GF-D8 (cell line): ENCODE results near the gene ATG13.

Experiments used
- DNase-seq: peaks from one replicate; lab custom pipeline; 2025; lab: John Stamatoyannopoulos, UW

ATG13 gene

DNA sequence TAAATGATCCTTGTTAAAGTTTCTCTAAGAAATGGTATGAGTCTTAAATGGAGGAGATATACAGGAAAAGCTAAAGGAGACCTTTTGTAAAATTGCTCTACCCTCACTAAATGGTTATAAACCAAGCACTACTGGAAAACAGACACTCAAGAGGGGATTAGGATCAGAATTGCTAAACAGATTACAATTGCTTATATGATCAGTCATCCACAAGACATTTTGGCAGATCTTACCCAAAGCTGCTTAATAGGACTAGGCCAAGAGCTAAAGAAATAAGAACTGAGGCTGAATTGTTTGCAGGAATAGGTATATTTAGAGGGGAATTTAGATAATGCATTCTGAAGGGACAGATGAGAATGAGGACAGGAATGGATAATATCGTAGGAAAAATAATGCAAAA lies 9.8 kb upstream of the ATG13 start:
- DNase-seq: no peak

DNA sequence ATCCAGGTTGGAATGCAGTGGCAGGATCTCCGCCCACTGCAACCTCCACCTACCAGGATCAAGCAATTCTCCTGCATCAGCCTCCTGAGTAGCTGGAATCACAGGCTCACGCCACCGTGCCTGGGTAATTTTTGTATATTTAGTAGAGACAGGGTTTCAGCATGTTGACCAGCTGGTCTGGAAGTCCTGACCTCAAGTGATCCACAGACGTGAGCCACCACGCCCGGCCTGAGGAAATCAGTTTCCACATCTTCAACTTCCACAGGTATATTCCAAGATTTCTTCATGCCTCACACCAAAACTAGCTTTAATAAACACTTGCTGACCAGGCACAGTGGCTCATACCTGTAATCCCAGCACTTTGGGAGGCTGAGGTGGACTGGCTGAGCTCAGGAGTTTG lies 8.0 kb upstream of the ATG13 start:
- DNase-seq: no peak

DNA sequence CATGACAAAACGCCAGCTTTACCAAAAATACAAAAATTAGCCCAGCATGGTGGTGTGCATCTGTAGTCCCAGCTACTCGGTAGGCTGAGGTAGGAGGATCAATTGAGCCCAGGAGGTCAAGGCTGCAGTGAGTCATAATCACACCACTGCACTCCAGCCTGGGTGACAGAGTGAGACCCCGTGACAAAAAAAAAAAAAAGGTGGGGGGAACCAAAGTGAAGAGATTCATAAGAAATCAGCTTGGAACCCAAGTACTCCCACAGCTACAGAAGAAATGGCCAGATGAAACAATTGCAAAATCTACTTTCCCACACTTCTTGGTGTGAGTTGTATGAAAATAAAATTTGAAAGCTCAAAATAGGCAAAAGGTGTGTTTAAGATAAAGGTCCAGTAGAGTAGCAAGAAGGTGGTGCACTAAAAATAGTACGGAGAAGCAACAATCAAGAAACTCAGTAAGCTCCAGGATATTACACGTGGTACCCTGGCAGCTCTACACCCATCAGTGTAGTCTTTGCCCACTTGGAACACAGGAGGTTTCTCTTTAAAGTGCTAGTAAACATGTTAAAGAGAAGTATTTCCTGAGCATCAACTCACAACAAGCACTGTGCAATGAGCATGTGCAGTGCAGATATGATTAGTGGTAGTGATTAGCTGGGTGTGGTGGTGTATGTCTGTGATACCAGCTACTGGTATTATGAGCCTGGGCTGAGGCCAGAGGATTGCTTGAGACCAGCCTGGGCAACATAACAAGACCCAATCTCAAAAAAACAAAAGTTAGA lies 5.6 kb upstream of the ATG13 start:
- DNase-seq: no peak

DNA sequence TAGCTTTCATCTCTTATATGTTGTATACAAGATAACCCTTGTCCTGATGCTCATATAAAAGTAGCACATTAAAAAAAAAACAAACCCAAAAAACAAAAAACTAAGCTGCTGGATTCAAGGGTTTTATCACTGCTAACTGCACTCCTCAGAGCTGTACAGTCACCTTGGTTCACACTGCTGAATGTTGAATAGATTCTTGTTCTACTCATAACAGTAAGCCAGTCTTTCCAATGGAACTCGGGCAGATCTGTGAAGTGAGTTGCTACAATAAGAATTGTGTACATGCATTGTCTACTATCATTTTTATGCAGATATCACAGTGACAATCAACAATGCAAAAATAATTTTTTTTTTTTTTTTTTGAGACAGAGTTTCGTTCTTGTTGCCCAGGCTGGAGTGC lies 5.0 kb upstream of the ATG13 start:
- no peak for DNase-seq

DNA sequence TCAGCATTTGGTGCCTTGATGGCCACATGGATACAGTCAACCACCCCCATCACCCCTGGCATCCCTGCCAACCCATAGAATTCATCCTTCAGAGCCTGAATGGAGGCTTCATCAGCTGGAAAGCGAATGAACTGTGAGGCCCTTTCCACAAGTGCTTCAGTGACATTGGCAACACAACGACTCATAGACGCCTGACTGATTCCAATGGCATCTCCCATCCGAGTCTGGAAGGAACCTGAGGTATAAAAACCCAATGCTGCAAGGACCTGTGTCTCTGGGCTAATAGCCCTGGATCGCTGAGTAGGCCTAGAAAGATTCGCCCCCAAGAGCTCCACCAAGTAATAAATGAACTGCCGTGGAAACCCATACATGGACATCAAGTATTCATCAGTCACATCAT lies 1.6 kb upstream of the ATG13 start:
- no peak for DNase-seq

DNA sequence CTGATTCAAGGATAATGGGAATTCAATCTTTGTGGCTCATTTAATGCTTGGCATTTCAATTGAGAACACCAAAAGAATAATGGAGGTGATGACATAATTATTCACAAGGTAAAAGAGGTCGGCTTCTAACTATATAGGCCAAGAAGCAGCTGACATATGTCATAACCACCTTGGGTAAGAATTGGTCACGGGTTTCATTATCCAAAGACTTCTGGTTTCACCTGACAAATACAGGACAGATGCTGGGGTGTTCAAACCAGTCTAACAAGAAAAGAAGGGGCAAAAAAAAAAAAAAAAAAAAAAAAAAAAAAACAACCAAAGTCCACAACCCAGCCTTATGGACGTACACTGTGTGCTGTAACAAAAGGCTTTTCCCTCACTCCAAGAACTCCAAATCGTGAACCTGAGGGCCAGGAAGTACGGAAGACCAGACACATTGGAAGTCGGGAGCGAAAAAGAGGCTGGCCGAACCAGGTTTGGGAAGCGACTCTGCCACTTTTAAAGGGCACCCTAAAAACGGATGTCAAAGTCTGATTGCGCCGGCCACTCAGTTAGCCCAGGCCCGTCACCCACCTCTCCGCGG lies 711 bp upstream of the ATG13 start:
- DNase-seq: no peak

DNA sequence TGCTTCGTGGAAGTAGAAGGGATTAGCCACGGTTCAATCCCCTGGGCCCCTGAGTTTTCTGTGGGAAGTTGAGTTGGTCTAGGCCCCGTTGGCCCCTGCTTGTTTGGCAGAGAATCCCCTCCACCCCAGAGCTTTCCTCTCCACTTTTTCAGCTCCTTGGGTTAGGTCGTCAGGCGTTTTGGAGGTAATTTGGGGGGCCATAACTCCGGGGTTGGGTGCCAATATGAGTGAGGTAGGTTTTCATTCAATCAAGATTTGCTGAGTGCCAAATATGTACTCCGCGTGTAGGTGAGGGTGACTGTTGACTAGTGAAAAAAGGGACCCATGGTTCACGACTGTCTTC lies 590 bp downstream of the ATG13 start:
- DNase-seq: peak; percentile 40

DNA sequence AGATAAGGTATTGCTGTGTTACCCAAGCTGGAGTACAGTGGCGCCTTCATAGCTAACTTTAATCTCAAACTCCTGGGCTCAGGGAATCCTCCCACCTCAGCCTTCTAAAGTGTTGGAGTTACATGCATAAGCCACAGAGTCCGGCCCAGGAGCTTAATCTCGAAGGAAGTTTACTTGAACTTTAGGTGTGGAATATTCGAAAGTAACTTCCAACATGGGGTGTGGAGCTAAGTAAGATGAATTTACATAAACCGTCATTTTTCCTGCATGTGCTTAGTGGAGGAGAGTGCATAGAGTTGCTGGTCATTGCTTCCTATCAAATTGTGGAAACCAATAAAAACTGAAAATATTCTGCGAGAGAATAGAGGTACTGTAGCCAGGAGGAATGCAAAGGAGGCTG lies 1.5 kb downstream of the ATG13 start:
- no peak for DNase-seq

DNA sequence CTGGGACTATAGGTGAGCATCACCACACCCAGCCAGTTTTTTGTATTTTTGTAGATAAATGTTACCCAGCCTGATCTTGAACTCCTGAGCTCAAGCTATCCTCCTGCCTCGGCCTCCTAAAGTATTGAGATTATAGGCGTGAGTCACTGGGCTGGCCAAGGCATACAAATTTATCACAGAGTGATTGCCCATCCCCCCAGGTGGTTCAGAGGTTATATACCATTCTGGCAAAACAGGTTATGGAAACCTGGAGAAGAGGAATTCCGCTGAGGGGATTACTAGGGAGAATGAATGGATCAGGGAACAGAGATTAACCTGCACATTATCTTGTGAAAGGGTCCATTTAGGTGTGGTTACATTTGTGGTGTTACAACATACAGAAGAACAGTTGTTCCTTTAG lies 8.1 kb downstream of the ATG13 start:
- no peak for DNase-seq

DNA sequence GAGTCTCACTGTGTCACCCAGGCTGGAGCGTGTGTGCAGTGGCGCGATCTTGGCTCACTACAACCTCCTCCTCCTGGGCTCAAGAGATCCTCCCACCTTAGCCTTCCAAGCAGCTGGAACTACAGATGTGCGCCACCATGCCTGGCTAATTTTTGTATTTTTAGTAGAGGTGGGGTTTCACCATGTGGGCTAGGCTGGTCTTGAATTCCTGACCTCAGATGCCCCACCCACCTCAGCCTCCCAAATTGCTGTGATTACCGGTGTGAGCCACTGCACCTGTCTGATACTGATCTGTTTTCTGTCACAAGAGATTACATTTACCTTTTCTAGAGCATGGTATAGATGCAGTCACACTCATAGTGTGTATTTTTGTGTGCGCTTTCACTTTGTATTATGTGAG lies 11.6 kb downstream of the ATG13 start:
- no peak for DNase-seq

DNA sequence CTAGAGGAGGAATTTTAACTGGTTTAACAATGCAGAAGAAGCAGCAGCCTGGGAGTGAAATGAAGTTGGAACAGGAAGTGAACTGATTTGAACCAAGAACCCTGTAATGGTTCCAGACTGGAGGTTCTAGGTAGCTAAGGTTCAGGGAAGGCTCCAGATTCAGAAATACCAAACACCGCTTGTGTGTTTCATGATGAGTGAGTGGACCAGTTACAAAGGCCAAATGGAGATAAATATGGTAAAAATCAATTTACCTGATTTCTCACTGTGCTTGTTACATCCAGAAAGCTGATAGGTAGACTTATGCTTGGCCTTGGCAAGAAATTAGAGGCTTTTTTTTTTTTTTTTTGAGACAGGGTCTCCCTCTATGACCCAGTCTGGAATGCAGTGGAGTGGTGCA lies 12.9 kb downstream of the ATG13 start:
- DNase-seq: no peak

DNA sequence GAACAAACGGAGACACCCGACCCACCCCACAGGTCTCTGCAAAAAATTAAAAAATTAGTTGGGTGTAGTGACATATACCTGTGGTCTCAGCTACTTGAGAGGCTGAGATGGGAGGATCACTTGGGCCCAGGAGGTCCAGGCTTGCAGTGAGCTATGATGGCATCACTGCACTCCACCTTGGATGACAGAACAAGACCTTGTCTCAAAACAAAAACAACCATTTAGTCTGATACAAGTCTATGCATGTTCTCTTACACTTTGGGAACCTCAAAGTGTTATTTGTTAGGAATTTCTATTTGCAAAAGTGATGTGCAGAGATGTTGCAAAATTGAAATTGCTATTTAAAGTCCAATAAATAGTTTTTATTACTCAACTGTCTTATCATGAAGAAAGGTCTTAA lies 14.3 kb downstream of the ATG13 start:
- no peak for DNase-seq

DNA sequence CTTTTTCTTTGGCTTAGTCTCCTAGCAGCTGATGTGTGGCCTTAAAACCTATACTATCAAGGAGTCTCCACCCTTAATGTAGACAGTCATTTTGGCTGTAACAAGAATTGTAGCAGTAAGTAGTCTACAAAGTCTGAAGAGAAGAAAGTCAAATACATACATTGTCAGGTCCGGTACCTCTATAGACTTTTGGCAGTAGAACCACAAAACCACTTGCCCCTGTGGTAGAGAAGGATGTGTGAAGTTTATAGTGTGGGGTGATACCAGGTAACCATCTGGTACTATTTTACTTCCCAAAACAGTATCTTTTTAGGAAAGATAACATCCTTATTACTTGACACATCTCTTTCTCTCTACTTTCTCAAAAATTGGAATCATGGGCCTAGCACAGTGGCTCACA lies 15.1 kb downstream of the ATG13 start:
- no peak for DNase-seq

DNA sequence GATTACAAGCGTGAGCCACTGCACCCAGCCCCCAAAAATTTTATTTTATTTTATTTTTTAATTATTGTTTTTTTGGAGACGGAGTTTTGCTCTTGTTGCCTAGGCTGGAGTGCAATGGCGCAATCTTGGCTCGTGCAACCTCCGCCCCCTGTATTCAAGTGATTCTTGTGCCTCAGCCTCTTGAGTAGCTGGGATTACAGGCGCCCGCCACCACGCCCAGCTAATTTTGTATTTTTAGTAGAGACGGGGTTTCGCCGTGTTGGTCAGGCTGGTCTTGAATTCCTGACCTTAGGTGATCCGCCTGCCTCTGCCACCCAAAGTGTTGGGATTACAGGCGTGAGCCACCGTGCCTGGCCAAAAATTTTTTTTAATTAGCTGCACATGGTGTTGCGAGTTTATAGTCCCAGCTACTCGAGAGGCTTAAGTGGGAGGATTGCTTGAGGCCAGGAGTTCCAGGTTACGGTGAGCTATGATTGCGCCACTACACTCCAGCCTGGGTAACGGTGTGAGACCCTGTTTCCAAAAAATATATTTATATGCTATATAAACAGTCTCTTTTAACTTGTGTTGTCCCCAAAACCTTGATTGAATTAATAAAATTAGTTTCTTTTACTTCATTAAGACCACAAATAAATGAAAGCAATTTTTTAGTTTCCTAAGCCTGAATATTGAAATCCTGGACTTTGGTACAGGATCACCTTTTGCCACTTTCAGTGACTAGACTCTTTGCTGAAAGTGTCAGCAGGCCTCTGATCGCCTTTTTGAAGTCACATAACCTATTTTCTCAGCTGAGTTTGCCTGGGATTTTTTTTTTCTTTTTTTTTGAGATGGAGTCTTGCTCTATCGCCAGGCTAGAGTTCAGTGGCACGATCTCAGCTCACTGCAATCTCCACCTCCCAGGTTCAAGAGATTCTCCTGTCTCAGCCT lies 16.2 kb downstream of the ATG13 start:
- no peak for DNase-seq

DNA sequence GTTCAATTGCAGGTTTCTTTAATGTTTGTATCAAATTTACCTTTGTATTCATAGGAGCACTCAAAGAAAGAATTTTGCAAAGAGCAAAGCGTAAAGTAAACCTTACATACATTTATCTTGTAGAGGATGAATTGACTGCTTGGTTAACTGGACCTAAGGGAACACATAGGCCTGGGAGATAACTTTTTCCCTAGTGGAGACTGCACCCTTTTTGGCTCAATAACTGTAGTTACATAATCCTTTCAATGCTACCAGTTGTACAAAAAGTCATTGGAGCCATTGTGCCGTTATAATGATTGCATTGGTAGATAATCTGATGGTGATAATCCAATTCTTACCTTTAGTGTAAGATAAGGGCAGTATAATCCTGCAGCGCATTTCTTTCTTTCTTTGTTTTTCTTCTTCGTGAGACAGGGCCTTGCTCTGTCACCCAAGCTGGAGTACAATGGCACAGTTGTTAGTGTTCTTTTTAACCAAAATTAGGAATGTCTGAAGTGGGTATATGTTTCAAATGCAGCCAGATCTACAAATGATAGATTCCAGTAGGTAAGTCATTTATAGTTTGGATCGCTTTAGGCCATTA lies 18.3 kb downstream of the ATG13 start:
- DNase-seq: no peak

DNA sequence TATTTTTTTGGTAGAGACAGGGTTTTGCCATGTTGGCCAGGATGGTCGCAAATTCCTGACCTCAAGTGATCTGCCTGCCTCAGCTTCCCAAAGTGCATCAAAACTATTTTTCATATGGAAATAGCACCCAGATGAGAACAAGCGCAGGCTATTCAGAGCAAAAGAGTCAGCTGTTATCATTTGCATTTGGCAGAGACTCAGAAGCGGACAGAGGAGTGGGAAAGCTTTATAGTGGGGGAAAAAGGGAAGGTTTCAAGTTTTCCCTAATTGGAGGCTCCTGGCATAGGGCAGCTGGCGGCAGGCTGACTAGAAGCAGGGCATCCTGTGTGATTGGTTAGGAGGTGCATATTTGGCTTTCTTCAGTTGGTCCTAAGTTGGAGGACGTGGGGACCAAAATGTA lies 20.2 kb downstream of the ATG13 start:
- no peak for DNase-seq

DNA sequence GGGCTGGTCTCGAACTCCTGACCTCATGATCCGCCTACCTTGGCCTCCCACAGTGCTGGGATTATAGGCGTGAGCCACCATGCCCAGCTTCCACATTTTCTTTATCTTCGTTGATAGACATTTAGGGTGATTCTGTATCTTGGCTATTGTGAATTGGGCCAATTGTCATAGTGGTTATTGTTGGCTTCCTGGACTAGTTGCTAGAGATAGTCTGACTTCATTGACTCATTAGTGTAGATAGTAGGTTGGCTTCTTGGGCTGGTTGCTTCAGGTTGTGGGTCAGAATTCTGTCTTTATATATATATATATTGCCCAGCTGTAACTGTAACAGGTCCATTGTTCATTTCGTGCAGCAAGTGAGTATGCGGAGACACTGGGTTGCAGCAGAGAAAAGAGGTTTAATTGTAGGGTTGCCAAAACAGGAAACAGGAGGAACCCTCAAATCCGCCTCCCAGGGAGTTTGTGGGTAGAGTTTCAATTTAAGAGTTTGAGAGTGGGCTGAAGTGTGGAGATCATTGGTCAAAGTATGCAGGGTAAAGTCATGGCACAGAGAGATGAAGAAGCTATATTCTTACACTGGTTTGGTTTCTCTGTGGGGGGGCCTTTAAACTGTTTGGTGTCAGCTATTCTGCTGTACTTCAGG lies 22.0 kb downstream of the ATG13 start:
- DNase-seq: peak; percentile 64

DNA sequence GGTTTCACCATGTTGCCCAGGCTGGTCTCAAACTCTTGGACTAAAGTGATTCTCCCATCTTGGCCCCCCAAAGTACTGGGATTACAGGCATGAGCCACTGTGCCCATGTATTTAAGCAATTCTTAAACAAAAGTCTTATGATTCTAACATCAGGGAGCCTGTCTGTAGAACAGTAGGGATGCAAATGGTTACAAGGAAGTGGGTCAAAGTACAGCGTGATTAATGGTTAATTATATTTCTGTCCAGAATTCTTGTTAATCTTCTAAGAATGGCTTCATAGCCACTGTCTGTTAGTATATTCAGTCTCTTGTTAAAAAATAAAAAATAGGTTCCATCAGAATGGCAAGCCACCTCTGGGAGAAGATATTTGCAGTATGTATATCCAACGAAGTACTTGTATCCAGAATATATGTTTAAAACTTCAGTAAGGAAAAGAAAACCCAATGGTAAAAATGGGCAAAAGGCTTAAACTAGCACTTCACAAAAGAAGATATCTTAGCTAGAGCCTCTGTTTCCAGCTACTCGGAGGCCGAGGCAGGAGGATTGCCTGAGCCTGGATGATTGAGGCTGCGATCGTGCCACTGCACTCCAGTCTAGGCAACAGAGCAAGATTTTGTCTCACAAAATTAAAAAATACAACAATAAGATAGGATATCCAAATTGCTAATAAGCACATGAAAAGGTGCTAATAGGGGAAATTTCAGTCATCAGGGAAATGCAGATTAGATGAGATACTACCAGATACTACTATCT lies 22.9 kb downstream of the ATG13 start:
- no peak for DNase-seq

DNA sequence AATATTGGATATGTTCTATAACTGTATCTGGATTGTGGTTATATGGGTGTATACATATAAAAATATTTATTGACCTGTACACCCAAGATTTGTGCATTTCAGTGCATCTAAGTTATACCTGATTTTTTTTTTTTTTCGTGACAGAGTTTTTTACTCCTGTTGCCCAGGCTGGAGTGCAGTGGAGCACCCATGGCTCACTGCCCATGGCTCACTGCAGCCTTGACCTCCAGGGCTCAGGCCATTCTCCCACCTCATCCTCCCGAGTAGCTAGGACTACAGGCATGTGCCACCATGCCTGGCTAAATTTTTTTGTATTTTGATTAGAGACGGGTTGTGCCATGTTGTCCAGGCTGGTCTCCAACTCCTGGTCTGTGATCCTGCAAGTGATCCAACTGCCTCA lies 24.3 kb downstream of the ATG13 start:
- no peak for DNase-seq

DNA sequence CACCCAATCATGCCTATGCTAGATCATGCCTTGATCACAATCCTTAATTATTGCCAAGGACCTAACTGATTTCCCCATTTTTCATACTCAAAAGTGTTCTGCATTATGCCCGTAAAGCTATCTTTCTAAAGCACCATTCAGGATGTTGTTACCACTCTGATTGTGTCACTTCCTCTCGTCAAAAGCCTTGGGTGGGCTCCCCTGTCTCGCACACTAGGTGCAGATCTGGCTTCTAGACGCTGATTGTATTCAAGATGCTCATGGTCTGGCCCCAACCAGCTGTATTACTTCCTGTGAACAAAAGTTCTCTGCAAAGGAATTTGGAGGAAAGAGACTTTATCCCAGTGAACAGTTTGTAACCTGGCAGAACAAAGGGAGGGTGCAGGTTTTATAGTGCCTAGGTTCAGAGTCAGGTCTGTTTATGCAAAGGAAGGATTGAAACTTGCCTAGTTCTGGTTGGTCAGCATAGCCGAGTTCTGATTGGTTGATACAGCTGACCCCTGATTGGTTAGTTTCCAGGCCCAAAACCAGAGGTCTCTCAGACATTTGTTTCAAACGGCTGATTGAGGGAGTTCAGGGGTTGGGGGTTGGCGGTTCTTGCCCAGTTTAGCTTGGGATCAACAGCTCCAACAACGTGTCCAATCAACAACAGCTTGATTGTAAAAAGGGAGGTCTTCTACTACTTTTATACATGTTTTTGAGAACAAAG lies 25.4 kb downstream of the ATG13 start:
- peak; percentile 43 for DNase-seq

DNA sequence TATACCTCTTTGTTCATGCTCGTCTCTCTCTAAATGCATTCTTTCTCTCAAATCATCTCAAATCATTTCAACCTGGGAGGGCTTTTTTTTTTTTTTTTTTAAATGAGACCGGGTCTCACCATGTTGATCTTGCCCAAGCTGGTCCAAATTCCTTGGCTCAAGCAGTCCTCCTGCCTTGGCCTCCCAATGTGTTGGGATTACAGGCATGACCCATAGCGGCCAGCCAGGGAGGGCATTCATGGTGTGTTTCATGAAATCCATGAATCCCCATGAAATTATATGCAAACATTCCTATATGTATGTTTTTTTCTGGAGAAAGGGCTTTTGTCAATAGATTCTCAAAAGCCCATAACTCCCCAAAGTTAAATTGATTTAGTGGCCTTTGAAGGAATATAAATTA lies 26.2 kb downstream of the ATG13 start:
- no peak for DNase-seq
